Measurements from ENCODE around the gene GORASP2.

GORASP2 gene

DNA sequence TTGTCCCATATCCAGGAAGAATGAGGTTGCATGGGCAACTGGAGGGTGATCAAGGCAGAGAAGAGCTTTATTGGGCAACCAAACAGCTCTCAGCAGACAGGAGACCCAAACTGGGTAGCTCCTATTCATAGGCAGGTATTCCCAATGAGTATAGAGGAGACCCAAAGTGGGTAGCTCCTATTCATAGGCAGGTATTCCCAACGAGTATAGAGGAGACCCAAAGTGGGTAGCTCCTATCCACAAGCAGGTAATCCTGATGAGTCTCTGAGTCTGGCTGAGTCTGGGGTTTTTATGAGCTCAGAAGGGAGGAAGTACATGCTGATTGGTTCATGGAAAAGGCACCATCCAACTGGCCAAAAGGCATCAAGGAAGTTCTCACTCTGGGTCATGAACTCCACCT is 5.3 kb upstream of the GORASP2 start:
- DNase-seq (ENCODE audit: low spot score), result no peak

DNA sequence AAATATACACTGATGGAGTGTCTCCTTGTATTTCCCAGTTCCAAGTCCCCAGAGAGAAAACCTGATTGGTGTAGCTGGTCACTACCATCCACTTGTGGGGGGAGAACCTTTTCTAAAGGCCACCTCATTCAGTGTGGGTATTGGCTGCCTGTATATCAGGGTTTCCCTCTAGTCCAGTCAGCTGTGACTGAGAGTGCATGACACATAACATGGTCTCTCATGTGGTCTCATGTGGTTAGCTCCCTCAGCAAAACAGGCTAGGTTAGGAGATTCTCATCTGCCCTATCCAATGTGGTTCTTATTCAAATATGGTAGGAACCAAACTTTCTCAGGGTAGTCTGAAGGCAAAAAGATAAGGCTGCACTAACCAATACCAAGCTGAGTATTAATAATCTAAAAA is 4.1 kb upstream of the GORASP2 start:
- no peak for DNase-seq (ENCODE audit: low spot score)

GRCh38 chr2:170925923-170926322 is 3.1 kb upstream of the GORASP2 start:
- no peak for DNase-seq (ENCODE audit: low spot score)

GRCh38 chr2:170926743-170927297 is 2.2 kb upstream of the GORASP2 start:
- no peak for DNase-seq (ENCODE audit: low spot score)

DNA sequence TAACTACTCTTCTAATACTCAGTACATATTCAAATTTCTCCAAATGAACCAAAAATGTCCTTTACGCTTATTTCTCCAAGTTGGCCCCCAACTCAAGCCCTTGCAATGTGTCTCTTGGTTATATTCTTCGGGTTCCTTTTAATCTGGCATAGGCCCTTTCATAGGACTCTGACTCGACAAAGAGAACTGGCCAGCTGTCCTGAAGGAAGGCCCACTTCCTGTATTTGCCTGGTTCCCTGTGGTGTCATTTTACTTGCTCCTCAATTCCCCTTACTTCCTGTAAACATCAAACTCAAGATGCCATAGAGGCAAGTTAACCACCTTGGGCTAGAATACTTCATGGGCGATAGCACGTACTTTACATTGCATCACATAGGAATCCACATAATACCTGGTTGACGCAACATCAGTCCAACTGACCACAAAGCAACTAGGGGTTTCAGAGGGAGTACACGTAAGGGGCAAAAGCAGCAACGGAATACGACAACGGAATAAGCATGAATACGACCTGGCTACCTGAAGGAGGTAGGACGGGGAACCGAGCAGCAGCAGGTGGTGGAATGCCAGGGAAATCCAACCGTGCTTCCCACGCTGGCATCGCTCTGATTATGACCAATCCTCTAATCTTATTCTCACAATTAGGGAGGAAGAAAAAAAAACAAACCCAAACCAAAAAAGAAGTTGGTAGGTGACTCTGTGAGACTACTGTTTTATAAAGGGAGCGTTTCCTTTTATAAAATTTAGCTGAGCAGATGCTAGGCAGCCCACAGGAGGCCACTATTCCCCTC is 823 bp upstream of the GORASP2 start:
- DNase-seq (ENCODE audit: low spot score), result no peak

DNA sequence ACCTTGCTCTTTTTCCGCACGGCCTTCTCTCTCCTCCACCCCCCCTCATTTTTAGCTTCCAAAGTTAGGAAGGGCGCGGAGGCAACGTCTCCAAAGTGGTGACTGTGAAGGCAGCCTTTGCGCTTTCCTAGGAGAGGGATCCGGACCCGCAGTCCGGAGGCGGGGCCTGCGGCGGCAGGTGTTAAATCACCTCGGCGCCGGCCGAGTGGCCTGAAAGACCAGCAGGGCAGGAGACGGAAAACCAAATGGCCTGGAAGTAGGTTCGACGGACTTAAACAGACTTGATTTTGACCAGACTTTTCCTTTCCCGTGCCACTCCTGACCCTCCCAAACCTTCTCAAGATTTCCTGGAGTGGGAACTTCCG is 615 bp downstream of the GORASP2 start:
- DNase-seq (ENCODE audit: low spot score), result peak; percentile 59

GRCh38 chr2:170930131-170930990 is 1.3 kb downstream of the GORASP2 start:
- peak; percentile 33 for DNase-seq (ENCODE audit: low spot score)

DNA sequence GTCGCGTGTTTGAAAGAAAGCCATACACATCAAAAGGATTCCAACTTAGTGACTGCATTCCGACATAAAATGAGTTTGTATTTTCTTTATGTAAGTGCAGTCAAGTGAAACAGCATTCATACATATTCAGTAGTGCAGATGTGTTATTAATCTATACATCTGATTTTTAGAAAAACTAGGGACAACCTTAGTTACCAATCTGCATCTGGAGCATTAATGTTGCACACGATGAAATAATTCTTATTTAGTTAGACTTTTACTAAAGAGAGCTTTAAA is 1.9 kb downstream of the GORASP2 start:
- DNase-seq (ENCODE audit: low spot score), result no peak

DNA sequence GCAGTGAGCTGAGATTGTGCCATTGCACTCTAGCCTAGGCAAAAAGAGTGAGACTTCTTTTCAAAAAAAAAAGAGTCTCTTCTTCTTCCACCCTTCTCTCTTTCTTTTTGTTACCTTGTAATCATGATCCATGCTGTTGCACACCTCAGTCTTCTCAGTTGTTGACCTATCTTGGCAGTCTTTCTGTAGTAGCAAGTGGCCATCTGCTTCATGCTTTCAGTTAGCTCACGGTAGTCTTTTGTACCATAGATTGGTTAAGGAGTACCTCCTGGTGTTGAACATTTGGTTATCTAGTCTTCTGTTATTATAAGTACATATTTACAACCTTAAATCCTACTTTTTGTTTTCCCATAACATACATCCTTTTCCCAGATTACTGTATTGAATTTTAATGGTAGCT is 3.1 kb downstream of the GORASP2 start:
- DNase-seq (ENCODE audit: low spot score), result no peak

DNA sequence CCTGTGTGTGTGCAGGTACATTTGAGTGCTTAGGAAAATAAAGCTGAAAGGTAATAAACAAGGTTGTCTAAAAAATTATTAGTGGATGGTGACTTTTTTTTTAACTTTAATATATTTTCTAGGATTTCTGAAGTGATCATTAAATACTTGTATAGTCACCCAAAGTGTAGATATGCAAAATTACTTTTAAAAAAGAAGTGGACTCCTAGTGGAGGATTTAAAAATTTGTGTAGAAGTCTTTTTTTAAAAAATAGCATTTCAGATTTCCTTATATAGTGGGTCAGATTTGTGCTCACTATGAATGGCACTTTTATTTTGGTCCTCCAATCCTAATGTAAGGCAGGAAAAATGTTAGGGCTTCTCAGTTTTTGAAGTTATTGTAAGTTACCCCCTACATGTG is 3.9 kb downstream of the GORASP2 start:
- no peak for DNase-seq (ENCODE audit: low spot score)

DNA sequence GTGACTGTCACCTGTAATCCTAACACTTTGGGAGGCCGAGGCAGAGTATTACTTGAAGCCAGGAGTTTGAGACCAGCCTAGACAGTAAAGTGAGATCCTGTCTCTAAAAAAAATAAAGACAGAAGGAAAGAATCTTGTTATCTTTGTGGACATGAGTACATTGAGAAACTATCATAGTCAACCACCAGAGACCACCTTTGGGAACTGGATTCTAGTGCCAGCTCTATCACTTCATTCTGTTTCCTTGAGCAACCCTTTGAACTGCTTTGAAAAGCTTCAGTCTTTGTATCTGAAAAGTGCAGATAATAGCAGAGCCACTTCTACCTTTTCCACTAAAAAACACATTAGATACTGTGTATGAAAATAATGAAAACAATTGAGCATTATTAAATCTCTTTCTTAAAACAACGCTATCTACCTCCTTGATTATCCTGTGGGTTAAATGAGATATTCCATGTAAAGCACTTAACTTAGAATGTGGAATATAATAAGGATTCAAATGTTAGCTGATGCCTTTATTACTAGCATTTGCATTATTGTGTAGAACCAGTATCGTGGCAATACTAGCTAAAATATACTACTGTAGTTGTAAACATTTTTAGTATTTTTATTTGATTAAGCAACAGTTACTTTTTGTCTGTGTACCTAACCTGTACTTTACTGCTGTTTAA is 8.8 kb downstream of the GORASP2 start:
- DNase-seq (ENCODE audit: low spot score), result no peak

DNA sequence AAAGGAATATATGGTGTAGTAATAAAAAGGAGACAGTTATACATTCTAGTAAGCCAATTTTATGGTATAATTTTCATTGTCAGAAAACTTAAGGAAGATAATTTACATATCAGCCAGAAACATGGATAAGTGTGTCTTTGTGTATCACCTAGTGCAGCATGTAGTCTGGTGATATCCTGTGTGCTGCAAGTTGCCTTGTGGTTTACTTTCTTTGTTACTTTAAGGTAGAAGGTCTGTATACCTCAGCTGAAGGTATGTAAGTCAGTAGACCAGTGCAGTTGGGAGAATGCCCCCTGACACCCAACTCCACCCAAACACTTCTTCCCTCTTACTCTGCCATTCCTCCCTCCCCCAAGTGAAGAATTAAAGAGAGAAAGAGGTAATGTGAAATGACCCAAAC is 11.0 kb downstream of the GORASP2 start:
- DNase-seq (ENCODE audit: low spot score), result no peak

DNA sequence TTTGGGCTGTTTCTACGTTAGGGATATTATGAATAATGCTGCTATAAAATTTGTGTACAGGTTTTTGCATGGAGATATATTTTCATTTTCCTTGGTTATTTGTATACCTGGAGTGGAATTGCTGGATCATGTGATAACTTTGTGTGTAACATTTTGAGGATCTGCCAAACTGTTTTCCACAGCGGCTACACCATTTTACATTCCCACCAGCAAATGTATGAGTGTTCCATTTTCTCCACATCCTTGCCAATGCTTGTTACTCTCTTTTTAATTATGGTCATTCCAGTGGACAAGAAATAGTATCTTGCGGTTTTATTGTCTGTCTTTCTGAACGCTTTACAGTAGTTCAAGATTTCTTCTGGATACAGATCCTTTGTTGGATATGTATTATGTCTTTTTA is 13.6 kb downstream of the GORASP2 start:
- no peak for DNase-seq (ENCODE audit: low spot score)

DNA sequence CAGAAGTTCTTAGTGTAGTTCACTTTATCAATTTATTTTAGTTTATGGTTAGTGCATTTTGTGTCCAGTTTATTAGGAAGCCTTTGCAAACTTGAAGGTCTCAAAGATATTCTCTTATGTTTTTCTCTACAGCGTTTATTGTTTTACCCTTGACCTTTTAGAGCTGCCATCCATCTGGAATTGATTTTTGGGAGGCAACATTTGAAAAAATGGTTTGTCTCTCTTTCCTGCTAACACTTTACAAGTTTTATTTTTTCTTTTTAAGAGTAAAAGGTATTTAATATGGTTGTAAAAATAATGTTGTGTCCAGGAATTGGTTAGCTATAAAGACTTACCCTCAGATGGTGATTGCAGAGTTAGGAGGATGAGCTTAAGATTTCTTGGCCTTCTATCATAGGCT is 14.0 kb downstream of the GORASP2 start:
- no peak for DNase-seq (ENCODE audit: low spot score)

DNA sequence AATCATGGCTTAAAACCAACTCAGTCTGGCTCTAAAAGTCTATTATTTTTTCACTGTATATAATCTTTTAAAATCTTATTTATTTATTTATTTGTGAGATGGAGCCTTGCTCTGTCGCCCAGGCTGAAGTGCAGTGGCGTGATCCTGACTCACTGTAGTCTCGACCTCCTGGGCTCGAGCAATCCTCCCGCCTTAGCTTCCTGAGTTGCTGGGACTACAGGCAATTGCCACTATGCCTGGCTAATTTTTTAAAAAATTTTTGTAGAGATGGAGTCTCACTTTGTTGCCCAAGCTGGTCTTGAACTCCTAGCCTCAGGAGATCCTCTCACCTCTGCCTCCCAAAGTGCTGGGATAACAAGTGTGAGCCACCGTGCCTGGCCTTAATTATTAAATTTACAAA is 14.5 kb downstream of the GORASP2 start:
- DNase-seq (ENCODE audit: low spot score), result no peak

GRCh38 chr2:170944545-170944944 is 15.5 kb downstream of the GORASP2 start:
- no peak for DNase-seq (ENCODE audit: low spot score)

DNA sequence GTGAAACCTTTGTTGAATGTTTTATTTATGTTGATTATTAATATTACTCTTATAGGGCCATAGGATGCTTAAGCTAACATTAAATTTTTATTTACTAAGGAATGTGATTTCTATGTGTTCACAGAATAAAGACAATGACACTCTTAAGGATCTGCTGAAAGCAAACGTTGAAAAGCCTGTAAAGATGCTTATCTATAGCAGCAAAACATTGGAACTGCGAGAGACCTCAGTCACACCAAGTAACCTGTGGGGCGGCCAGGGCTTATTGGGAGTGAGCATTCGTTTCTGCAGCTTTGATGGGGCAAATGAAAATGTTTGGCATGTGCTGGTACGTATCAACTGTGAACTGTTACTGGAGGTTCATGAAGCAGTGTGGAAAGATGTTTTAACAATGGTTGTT is 20.4 kb downstream of the GORASP2 start:
- DNase-seq (ENCODE audit: low spot score), result no peak

DNA sequence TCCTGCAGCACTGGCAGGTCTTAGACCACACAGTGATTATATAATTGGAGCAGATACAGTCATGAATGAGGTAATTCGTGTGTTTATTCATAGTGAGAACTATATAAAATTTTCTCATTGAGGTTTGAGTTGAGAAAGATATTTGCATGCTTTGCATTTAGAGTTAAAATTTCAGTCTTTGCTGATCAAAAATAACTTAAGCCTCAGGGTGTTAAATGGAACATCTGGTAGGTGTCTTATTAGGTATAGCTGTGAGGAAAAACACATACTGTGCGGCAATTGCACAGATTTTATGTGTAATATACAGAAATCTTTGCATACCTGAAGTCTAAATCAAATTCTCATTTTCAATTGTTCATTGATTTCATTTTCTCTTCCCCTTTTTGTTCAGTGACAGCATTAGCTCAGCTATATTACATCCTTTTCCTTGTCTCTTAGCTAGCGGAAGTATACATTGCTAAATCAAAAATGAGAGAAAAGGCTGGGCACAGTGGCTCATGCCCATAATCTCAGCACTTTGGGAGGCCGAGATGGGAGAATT is 21.2 kb downstream of the GORASP2 start:
- DNase-seq (ENCODE audit: low spot score), result no peak

DNA sequence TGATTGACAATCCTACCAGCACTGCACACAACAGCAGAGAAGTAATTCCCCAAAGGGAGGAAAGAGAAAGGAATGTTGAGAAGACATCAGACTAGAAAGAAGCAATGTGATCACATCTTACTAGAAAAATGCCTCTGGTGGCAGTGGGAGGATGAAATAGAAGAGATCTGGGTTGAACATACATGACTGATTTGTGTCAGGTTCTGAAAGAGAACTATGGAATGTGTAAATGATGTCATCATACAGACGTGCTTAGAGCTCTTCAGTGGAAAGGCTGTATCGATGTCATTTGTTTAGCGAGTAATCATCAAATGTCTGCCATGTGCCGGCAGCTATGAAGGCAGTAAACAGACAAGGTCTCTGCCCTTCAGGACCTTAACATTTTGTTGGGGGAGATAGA is 24.9 kb downstream of the GORASP2 start:
- no peak for DNase-seq (ENCODE audit: low spot score)

GRCh38 chr2:170963386-170963785 is 34.3 kb downstream of the GORASP2 start:
- no peak for DNase-seq (ENCODE audit: low spot score)

DNA sequence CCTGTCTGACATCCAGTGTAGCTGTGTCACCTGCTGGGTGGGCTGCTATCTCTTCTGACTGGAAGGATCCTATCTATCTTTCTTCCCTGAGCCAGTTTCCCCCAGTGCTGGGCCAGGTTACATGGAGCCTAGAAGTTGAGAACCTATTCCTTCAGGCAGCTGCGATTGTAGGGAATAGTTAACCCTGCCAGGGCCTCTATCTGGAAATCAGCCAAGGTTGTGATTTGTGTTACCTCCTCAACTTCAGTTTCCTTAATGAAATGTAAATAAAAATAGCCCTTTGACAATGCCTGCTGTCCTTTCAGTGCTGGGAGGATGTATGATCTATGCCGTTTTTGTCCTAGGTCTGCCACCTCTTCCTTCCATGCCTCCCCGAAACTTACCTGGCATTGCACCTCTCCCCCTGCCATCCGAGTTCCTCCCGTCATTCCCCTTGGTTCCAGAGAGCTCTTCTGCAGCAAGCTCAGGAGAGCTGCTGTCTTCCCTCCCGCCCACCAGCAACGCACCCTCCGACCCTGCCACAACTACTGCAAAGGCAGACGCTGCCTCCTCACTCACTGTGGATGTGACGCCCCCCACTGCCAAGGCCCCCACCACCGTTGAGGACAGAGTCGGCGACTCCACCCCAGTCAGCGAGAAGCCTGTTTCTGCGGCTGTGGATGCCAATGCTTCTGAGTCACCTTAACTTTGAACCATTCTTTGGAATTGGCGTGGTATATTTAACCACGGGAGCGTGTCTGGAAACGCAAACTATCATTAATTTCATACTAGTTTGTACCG is 36.6 kb downstream of the GORASP2 start:
- DNase-seq (ENCODE audit: low spot score), result no peak

All from hematopoietic multipotent progenitor cell treated with erythropoietin and hydrocortisone succinate and interleukin-3 and kit ligand, for 17 days (in vitro differentiated cells).